ENCODE results near the gene EYS.

The EYS gene

GRCh38 chr6:64622944-64623343, 1084.1 kb downstream of the EYS start:
- H3K36me3 ChIP-seq (ENCODE audit: control insufficient read depth in 1 of 2, insufficient read depth in 2 of 2, low read depth in 1 of 2, low read length in 2 of 2), result no peaks in the 10 kb centered on the region
- H4K8ac ChIP-seq (ENCODE audit: low read length), result no peak overlapping the region
- DNase-seq, result no peak
- H4K91ac ChIP-seq (ENCODE audit: low read length), result no peak overlapping the region
- H2BK5ac ChIP-seq (ENCODE audit: low read depth, low read length, poor library complexity, severe bottlenecking), result no peak overlapping the region
- H2AK5ac ChIP-seq (ENCODE audit: low read length, severe bottlenecking), result no peak overlapping the region
- H3K4me2 ChIP-seq (ENCODE audit: low read length, poor library complexity, severe bottlenecking), result no peak overlapping the region
- H3K18ac ChIP-seq (ENCODE audit: low read depth in 1 of 2, low read length in 2 of 2), result no peak overlapping the region
- no peak overlapping the region for H2AFZ ChIP-seq (ENCODE audit: low read depth, low read length)
- no peak overlapping the region for H3K27ac ChIP-seq (ENCODE audit: low read length, poor library complexity, severe bottlenecking)
- H3K14ac ChIP-seq (ENCODE audit: low read length in 2 of 2), result no peak overlapping the region
- H3K23ac ChIP-seq (ENCODE audit: low read length in 2 of 2), result no peak overlapping the region
- no peaks in the 10 kb centered on the region for H3K79me1 ChIP-seq (replicated peaks; ENCODE audit: low read length, poor library complexity, severe bottlenecking)
- no peaks in the 10 kb centered on the region for H3K9me3 ChIP-seq (ENCODE audit: control insufficient read depth, low read length)
- H2BK12ac ChIP-seq (ENCODE audit: low read length in 2 of 2), result no peak overlapping the region
- no peaks in the 10 kb centered on the region for H3K27me3 ChIP-seq (ENCODE audit: control insufficient read depth in 1 of 2, insufficient read depth in 1 of 2, low read length in 2 of 2)
- H3K9ac ChIP-seq (ENCODE audit: low read length), result no peak overlapping the region
- H3K4ac ChIP-seq (ENCODE audit: low read depth in 1 of 2, low read length in 2 of 2), result no peak overlapping the region
- no CpG with 5 or more reads among the region's 1 CpG for WGBS
- no peak overlapping the region for H2BK120ac ChIP-seq (ENCODE audit: low read depth, low read length)
- H3K4me1 ChIP-seq (ENCODE audit: control insufficient read depth, insufficient read depth, low read depth, low read length), result no peaks in the 10 kb centered on the region
- H3K4me3 ChIP-seq (ENCODE audit: insufficient read depth in 1 of 2, low read depth in 1 of 2, low read length in 2 of 2), result no peak overlapping the region
- no peak overlapping the region for H2BK15ac ChIP-seq (ENCODE audit: low read depth, poor library complexity, severe bottlenecking)

DNA sequence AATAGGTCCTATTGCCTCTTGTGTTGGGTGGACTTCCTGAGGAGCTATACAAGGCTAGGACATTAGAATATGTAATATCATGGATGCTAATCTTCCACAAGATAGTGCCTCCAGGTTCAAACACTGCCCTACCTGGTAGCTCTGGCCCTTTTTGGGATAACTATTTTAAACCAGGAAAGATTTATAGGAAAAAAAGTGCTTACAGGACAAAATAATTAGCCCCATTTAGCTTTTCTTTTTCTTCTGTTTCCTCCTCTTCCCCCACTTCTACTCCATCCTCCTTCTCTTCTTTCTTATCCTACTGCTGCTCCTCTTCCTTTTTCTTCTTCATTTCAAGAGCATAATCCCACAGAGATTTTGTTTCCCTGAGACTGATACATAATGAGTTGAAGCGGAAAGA, 1104.0 kb downstream of the EYS start:
- Histone ChIP-seq H3K27ac (ENCODE audit: low read length, poor library complexity, severe bottlenecking) (no peak overlapping the region), H3K4ac (ENCODE audit: low read depth in 1 of 2, low read length in 2 of 2) (no peak overlapping the region), H3K14ac (ENCODE audit: low read length in 2 of 2) (no peak overlapping the region), H3K36me3 (ENCODE audit: control insufficient read depth in 1 of 2, insufficient read depth in 2 of 2, low read depth in 1 of 2, low read length in 2 of 2) (no peaks in the 10 kb centered on the region), H2BK5ac (ENCODE audit: low read depth, low read length, poor library complexity, severe bottlenecking) (no peak overlapping the region), H2AFZ (ENCODE audit: low read depth, low read length) (no peak overlapping the region), H3K9me3 (ENCODE audit: control insufficient read depth, low read length) (no peaks in the 10 kb centered on the region), H4K8ac (ENCODE audit: low read length) (no peak overlapping the region), H3K9ac (ENCODE audit: low read length) (no peak overlapping the region), H2AK5ac (ENCODE audit: low read length, severe bottlenecking) (no peak overlapping the region), H2BK120ac (ENCODE audit: low read depth, low read length) (no peak overlapping the region), H4K91ac (ENCODE audit: low read length) (no peak overlapping the region), H2BK15ac (ENCODE audit: low read depth, poor library complexity, severe bottlenecking) (no peak overlapping the region), H3K4me2 (ENCODE audit: low read length, poor library complexity, severe bottlenecking) (no peak overlapping the region), H3K23ac (ENCODE audit: low read length in 2 of 2) (no peak overlapping the region), H3K79me1 (replicated peaks; ENCODE audit: low read length, poor library complexity, severe bottlenecking) (no peaks in the 10 kb centered on the region), H2BK12ac (ENCODE audit: low read length in 2 of 2) (no peak overlapping the region), H3K18ac (ENCODE audit: low read depth in 1 of 2, low read length in 2 of 2) (no peak overlapping the region), H3K27me3 (ENCODE audit: control insufficient read depth in 1 of 2, insufficient read depth in 1 of 2, low read length in 2 of 2) (no peaks in the 10 kb centered on the region), H3K4me3 (ENCODE audit: insufficient read depth in 1 of 2, low read depth in 1 of 2, low read length in 2 of 2) (no peak overlapping the region), H3K4me1 (ENCODE audit: control insufficient read depth, insufficient read depth, low read depth, low read length) (no peaks in the 10 kb centered on the region)
- WGBS, result 100% methylated on average over 1 of the region's 1 CpG
- no peak for DNase-seq

DNA sequence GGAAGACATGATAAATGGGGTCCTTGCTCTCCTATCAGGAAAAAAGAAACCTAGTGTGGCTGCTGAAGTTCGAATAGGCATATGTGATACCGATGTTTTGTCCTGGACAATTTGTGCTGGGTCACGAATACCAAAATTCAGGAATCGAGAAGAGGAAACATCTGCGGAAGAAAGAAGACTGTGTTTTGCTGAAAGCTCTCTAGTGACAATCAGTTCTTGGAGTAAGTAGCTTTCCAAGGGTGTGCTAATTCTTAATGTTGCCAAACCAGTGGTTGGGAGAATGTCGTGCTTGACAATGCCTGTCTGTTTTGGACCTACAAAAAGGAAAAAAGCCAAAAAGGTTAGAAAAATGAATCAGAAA, 1115.4 kb downstream of the EYS start:
- Histone ChIP-seq H2BK12ac (ENCODE audit: low read length in 2 of 2) (no peak overlapping the region), H3K14ac (ENCODE audit: low read length in 2 of 2) (no peak overlapping the region), H3K4me3 (ENCODE audit: insufficient read depth in 1 of 2, low read depth in 1 of 2, low read length in 2 of 2) (no peak overlapping the region), H2BK5ac (ENCODE audit: low read depth, low read length, poor library complexity, severe bottlenecking) (no peak overlapping the region), H3K18ac (ENCODE audit: low read depth in 1 of 2, low read length in 2 of 2) (no peak overlapping the region), H2BK120ac (ENCODE audit: low read depth, low read length) (no peak overlapping the region), H3K4ac (ENCODE audit: low read depth in 1 of 2, low read length in 2 of 2) (no peak overlapping the region), H3K36me3 (ENCODE audit: control insufficient read depth in 1 of 2, insufficient read depth in 2 of 2, low read depth in 1 of 2, low read length in 2 of 2) (no peaks in the 10 kb centered on the region), H2AK5ac (ENCODE audit: low read length, severe bottlenecking) (no peak overlapping the region), H3K9me3 (ENCODE audit: control insufficient read depth, low read length) (no peaks in the 10 kb centered on the region), H3K23ac (ENCODE audit: low read length in 2 of 2) (no peak overlapping the region), H3K27me3 (ENCODE audit: control insufficient read depth in 1 of 2, insufficient read depth in 1 of 2, low read length in 2 of 2) (no peaks in the 10 kb centered on the region), H3K27ac (ENCODE audit: low read length, poor library complexity, severe bottlenecking) (no peak overlapping the region), H3K4me1 (ENCODE audit: control insufficient read depth, insufficient read depth, low read depth, low read length) (no peaks in the 10 kb centered on the region), H3K79me1 (replicated peaks; ENCODE audit: low read length, poor library complexity, severe bottlenecking) (no peaks in the 10 kb centered on the region), H2BK15ac (ENCODE audit: low read depth, poor library complexity, severe bottlenecking) (no peak overlapping the region), H4K91ac (ENCODE audit: low read length) (no peak overlapping the region), H3K9ac (ENCODE audit: low read length) (no peak overlapping the region), H4K8ac (ENCODE audit: low read length) (no peak overlapping the region), H2AFZ (ENCODE audit: low read depth, low read length) (no peak overlapping the region), H3K4me2 (ENCODE audit: low read length, poor library complexity, severe bottlenecking) (no peak overlapping the region)
- no peak for DNase-seq
- 98% methylated on average over 6 of the region's 6 CpGs for WGBS

DNA sequence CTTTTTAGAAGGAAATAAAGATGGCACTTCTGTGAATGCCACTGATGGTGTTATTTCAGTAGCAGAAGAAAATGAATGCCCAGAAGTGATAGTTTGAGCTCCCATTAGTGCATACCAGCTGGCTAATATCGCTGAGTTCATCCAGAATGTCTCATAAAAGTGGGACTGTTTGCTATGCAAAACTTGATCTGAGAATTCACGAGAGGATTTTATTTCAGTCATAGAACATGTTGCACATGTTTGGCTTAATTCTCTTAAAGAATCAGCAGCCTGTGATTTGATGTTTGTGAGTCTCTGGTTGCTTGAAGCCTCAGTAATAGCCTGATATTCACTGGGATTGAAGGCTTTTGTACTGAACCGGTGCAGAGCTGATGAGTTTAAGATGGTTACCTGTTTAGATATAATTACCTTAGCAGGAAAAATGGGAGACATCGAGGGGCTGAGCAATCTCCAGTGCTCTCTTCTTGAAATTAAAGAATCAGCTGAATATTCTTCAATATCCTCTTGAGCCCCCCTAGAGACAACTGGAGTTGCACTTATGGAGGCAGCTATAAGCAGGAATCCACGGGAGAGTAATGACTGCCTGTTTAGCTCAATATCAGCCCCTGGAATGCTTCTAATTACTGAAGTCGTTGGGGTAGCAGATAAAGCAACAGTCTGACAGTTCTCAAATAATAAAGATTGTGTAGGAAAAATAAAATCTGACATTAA, 1115.9 kb downstream of the EYS start:
- DNase-seq, result no peak
- no peak overlapping the region for H3K14ac ChIP-seq (ENCODE audit: low read length in 2 of 2)
- H3K9me3 ChIP-seq (ENCODE audit: control insufficient read depth, low read length), result no peaks in the 10 kb centered on the region
- H3K4me1 ChIP-seq (ENCODE audit: control insufficient read depth, insufficient read depth, low read depth, low read length), result no peaks in the 10 kb centered on the region
- no peak overlapping the region for H3K9ac ChIP-seq (ENCODE audit: low read length)
- no peaks in the 10 kb centered on the region for H3K79me1 ChIP-seq (replicated peaks; ENCODE audit: low read length, poor library complexity, severe bottlenecking)
- no peak overlapping the region for H2BK120ac ChIP-seq (ENCODE audit: low read depth, low read length)
- H3K27ac ChIP-seq (ENCODE audit: low read length, poor library complexity, severe bottlenecking), result no peak overlapping the region
- H2BK12ac ChIP-seq (ENCODE audit: low read length in 2 of 2), result no peak overlapping the region
- no peak overlapping the region for H2BK15ac ChIP-seq (ENCODE audit: low read depth, poor library complexity, severe bottlenecking)
- H2AK5ac ChIP-seq (ENCODE audit: low read length, severe bottlenecking), result no peak overlapping the region
- no peak overlapping the region for H2BK5ac ChIP-seq (ENCODE audit: low read depth, low read length, poor library complexity, severe bottlenecking)
- no peak overlapping the region for H4K91ac ChIP-seq (ENCODE audit: low read length)
- H3K36me3 ChIP-seq (ENCODE audit: control insufficient read depth in 1 of 2, insufficient read depth in 2 of 2, low read depth in 1 of 2, low read length in 2 of 2), result no peaks in the 10 kb centered on the region
- no peak overlapping the region for H4K8ac ChIP-seq (ENCODE audit: low read length)
- H3K23ac ChIP-seq (ENCODE audit: low read length in 2 of 2), result no peak overlapping the region
- WGBS, result 89% methylated on average over 5 of the region's 6 CpGs
- no peaks in the 10 kb centered on the region for H3K27me3 ChIP-seq (ENCODE audit: control insufficient read depth in 1 of 2, insufficient read depth in 1 of 2, low read length in 2 of 2)
- H3K18ac ChIP-seq (ENCODE audit: low read depth in 1 of 2, low read length in 2 of 2), result no peak overlapping the region
- H3K4me2 ChIP-seq (ENCODE audit: low read length, poor library complexity, severe bottlenecking), result no peak overlapping the region
- H3K4ac ChIP-seq (ENCODE audit: low read depth in 1 of 2, low read length in 2 of 2), result no peak overlapping the region
- no peak overlapping the region for H2AFZ ChIP-seq (ENCODE audit: low read depth, low read length)
- no peak overlapping the region for H3K4me3 ChIP-seq (ENCODE audit: insufficient read depth in 1 of 2, low read depth in 1 of 2, low read length in 2 of 2)

All from mesenchymal stem cell (in vitro differentiated cells and primary cell).